NCI-H2196 (cell line): Measurements from ENCODE around the gene MYRIP.

Experiments
- DNase-seq: peaks from one replicate; lab custom pipeline; 2025; ENCODE audit not compliant: unreplicated experiment; lab: John Stamatoyannopoulos, UW

The MYRIP gene

DNA sequence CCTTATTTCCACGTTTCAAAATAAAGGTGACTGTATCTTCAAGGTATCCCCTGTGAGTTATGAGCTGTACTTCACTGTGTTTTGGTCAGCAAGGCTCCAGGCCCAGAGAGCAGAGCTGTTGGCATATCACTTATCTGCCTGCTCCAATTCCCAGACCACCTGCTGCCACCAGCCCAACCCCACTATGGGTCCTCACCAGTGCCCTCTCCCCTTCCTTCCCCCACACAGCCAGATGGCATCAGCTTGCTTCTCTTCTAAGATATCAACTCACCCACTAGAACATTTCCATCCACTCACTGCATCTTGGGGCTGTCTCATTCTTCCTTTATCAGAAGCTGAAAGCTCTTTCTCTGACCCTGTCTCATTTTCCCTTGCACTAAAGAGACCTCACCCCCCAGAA is 363.2 kb downstream of the MYRIP start:
- DNase-seq = no peak

DNA sequence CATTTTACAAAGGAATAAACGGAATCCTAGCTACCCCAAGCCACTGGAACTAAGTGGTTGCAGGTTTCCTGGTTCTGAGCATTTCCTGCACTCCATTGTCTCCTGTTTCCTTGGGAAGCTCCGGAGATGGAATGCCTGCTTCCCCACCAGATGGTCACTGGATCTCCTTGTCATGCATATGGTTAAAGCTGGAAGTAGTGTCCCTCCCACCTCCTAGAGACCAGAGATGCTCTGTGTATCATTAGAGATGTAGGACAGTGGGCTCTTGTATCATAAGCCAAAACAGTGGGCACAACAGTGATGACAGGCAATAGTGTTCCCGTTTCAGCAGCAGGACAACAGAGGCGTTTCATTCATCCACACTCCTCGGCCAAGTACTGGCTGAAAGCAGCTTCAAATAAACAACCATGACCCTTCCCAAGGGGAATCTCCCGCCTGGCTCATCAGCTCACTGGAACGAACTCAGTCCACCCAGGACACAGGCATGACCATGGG is 363.9 kb downstream of the MYRIP start:
- no peak for DNase-seq

DNA sequence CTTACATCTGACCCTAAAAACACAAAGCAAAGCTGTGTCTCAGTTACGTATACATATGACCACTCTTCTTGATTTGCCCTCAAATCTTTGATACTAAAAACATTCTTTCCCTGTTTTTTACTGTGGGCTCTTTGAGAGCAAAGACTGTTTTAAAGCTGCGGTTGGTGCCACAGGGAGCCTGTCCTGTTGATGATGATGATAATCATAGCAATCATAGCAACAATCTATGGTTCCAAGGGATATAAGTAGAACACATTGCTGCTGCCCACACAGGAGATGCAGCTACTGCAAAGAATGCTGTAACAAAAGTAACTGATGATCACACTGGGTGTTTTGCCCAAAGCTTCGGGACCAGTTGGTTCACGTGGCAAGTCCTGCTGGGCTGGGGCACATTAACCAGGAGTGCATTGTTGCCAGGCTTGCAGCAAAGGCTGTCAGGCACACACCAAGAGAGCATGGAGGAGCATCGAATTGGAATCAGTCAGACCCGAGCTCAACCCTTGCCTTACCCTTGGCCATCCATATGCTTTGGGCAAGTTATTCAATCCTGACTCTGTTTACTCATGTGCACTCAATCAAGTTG is 368.7 kb downstream of the MYRIP start:
- no peak for DNase-seq

DNA sequence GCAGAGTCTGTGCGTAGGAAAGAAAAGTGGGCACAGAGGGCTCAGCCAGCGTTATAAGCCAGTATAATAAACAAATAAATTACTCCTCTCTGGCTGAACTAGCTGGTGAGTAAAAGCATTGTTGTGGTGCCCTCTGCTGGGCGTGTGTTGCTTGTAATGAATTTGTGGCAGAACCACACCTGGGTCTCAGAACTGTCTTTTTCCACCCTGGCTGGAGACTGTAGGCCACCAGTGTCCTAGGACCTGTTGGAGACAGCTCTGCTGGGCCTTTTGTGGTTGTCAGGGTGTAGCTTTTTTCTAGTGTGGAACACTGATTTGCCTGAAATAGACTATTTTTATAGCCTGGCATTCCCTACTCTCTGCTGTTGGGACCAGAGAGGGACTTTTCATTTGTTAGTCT is 369.6 kb downstream of the MYRIP start:
- DNase-seq = peak; percentile 66

DNA sequence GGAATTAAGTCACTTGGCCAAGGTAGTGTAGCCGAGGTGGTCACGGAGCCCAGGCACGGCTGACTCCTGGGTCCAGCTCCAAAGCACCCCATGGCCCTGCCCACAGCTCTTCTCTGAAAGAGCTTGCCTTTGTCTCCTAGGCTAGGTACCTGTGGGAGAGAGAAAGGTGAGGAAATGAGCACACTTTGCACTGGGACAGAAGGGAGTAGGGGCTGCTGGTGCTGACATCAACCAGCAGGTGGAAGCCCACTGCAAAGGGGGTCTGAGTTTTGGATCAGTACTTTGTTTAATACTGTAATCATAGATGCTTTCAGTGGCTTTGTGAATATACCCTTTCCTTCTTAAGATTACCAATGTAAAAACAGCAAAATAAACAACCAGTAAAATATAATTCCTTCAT is 371.8 kb downstream of the MYRIP start:
- no peak for DNase-seq

DNA sequence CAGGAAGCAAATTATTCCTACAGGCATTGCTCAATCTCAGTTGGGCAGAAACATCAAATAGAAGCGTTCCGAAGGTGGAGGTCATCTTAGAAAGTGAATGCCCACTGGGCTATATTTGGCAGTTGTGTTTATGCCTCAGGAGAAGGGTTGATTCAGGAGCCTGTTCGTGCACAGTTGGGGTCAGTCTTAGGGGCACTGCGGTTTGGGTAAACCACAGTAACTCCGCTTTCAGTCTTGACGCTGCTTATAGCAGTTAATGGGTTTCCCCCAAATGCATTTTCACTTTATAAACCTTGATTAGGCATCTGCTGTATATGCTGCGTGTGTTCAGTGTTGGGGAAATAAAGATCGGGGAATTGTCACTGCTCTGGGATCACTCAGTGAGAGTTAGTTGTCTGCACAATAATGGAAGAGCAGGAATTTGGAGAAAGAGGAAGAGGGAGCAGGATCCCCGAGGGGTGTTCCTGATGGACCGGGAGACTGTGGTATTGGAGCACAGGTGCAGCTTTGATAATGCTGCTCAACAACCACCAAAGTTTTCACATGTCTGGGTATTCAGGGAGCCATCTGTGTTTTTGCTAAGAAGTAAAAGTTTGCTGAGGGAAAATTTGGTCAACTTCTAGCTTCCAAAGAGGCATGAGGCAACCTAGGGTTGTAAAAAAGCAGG is 375.8 kb downstream of the MYRIP start:
- no peak for DNase-seq

DNA sequence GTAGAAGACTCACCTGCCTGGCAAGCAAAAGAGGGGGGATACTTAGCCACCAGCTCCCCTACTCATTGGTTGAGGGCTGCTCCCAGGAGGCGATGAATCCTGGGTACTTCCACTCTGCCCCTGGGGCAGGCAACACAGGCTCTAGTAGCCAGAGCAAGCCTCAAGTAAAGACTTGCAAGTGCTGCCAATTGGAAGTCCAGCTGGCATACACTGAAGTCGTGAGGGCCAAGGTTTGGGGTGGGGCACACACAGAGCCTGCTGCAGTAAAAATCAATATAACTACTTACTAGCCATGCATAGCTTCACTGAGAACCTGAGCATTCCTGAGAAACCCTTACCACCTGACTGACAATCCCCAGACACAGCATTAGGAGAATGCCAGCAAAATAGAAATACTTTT is 377.1 kb downstream of the MYRIP start:
- no peak for DNase-seq

DNA sequence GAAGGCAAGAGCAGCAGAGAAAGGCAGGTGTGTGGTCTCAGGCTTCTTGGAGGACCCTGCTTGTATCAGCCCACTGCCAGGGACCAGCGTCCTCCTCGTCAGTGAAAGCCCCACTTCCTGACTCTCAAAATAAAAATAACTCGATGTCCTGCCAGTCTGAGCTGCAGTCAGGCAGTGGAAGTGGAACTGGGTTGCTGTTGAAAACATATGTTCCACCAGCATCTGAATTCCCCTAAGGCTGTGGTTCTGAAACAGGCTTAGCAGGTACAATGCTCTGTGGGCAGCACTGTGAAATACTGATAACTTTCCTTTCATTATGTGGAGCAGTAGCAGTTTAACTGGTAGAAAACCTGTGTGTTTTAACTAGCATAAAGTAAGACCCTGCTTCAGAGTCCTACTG is 378.5 kb downstream of the MYRIP start:
- DNase-seq = no peak

DNA sequence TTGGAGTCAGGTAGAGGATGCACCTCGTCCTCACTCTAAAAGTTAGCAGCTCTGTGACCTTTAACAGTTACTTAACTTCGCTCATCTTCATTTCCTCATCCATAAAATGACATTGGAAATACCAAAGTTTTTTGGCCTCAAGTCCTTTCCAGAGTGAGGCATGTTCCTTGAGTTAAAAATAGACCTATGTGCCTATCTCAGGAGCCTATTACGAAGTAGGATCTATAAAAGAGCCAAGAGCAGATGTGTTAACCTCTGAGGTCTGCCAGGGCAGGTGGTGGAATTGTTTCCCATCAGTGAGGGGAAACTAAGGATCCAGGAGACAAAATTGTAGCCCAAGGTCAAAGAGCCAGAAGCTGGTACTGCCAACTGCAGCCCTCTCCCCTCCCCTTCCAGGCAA is 379.7 kb downstream of the MYRIP start:
- no peak for DNase-seq

DNA sequence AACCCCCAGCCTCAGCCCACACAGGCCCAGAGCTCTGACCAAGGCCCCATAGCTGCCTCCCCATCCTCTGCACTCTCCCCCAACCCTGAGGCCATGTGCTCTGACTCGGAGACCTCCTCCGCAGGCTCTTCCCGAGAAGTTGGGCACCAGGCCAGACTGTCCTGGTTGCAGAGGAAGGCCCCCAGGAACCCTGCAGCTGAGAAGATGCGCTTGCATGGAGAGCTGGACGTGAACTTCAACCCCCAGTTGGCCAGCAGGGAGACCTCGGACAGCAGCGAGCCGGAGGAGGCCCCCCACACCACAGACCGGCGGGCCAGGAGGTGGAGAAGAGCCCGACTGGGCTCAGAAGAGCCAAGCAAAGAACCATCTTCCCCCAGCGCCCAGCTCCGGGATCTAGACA is 380.6 kb downstream of the MYRIP start:
- DNase-seq = no peak

DNA sequence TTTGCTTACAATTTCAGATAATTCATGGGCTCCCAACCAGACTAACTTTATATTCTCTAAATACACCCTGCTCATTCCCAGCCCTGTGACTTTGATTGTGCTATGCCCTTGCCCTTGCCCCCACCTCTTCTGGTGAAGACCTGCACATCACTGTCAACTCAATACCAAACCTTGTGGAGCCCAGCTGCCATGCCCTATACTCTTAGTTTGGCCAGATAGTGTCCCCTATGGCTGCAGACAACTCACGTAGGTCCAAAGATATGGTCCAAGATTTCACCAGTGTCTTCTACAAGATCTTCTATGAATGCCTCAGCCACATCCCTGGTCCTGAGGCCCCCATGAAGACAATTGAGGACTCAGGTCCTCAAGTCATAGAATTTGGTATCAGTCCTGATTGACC is 381.8 kb downstream of the MYRIP start:
- no peak for DNase-seq

DNA sequence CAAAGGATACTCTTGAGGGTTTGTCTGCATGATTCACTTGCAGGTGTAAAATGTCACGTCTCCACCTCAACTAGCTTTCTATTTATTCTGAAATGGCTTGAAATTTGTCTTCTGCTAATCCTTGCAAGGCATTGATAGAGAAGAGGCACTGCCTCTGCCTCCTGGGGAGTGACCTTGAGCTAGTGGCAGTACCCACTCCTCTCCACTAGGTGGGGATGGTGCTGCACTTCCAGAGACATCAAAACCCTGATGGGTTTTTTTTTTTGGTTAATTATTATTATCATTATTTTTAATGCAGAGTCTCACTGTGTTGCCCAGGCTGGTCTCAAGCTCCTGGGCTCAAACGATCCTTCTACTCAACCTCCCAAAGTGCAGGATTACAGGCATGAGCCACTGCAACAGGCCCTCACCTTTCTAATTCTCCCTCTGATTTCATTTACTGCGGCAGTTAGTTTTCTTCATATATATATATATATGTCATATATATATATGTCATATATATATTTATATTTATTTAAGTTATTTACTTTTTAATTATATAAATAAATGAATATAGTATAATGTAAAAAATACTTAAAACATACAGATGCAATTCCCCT is 382.5 kb downstream of the MYRIP start:
- DNase-seq = peak; percentile 36

DNA sequence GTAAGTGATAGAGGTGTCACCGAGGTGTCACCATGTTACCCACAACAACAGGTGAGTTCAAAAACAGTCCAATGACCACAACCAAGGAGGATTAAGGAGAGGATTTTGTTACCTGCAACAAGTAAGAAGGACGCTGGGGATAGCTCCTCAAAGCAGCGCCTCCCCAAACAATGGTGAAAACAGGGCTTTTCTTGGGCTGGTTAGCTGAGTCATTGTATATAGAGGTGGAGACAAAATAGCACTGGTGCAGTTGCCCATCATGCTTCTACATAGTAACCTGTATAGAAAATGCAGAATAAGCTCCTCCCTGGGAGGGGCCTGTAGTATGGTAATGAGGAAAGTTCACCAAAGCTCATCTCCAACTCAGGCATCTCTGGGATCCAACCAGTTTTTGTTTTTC is 383.2 kb downstream of the MYRIP start:
- no peak for DNase-seq

DNA sequence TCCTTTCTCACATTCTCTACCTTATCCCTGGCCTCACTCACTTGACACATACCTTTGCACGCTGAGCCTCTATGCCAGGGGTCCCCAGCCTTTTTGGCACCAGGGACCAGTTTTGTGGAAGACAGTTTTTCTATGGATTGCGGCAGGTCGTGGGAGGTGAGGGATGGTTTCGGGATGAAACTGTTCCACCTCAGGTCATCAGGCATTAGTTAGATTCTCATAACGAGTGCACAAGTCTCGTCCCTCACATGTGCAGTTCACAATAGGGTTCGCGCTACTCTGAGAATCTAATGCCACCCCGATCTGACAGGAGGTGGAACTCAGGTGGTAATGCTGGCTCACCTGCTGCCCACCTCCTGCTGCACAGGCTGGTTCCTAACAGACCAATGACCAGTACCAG is 387.6 kb downstream of the MYRIP start:
- no peak for DNase-seq

DNA sequence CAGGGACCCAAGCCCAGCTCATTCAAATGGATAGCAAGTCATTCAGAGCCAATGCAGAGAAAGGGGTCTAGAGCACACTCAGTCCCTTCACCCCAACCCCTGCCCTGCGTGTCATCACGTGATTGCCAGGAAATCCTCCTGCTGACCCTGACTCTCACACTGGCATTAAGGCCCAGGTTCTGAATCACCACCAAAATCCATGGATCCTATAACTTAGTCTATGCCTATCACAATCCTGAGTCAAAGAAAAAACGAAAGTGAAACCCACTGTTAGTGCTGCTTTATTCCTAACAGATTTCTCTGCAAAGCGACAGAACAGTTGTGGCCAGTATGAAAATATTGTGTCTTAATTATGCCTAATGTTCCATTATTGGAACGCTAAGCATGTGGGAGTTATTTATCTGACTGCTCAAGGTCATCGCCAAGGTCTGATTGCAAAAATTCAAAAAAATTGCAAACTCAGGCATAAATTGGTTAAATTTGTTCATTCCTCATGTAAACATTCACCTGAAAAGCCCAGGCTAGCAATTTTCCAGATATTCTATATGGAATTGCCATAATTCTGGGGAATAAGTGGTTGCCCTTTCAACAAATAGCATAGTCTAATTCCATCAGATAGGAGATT is 391.4 kb downstream of the MYRIP start:
- DNase-seq = peak; percentile 1

DNA sequence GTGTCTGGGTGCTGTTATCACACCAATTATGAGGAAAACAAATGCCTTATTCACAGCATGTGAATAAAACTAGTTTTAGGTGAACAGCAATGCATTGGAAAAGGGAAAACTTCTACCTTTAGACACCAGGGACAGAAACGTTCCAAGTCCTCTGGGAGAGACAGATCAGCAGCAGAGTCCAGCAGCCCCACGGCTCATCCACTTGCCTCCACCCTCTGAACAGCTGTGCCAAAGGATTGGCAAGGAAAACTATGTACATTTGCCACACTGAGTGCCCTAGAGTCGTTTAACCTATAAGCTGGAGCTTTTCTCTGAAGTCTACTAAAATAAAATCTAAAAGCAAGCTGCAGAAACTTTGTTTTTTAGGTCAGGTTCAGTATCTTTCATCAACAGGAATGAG is 392.4 kb downstream of the MYRIP start:
- peak; percentile 2 for DNase-seq

DNA sequence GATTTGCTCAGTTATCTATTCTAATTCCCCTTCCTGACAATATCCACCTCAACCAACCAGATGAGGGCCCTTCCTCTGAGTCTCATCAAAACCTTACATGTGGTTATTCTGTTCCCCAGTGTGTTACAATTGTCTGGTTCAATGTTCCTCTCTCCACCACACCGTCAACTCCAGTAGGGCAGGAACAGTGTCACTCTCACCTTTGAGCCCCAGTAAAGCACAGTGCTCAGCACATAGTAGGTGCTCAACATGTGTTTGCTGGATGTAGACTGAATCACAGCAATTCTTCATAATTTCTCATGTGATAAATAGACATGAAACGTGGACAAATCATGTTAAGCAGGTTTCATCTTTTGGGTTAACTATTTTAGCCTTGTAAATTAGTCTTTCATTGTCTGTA is 397.1 kb downstream of the MYRIP start:
- DNase-seq = no peak

DNA sequence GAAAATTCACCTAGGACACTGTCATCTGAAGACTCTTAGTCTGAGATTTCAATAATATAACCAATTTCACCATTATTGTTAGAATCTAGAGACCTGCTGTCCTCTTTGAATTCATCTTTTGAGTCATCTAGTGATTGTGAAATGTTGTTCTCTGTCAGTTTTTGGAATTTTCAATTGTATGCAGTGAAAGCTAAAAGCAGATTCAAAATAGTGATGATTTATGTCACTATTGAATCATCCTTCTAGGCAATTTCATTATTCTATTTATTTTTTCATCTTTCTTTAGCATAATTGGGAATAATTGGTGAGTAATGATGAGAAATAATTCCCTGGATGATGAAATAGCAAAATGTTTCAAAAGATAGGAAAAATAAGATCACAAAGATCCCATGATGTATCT is 398.4 kb downstream of the MYRIP start:
- no peak for DNase-seq

DNA sequence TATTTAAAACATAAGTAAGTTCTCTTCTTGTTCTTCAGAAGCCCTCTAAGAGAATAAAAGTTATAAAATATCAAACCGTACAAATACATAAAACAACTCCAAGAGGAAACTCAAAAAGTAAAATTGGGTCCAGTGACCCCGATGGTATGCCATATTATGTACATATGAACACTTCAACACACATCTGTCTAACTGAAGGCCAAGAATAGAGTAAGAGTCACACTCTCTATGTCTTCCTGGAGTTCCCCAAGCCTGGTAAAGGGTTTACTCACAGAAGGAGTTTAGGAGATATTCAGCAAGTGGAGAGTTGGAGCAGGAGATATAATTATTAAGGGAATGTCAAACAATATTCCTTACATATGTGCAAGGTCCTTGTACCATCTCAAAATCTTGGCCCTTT is 398.8 kb downstream of the MYRIP start:
- DNase-seq = no peak

DNA sequence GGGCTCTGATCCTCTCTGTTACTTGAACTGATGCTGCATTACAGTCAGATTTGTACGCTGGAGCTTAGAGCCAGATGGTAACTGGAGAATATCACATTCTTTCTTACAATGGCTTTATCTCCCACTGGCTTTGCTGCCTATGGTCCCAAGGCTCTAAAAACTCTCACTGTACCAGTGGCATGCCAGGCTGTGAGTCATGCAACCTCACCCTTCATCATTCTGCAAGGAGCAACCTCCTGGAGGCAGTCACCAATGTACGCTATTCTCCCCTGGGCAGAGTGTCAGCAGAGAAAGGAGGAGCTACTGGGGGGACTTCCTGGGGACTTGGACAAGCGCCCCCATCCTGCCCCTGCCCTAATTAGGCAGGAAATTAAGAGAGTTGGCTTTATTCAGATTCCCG is 402.2 kb downstream of the MYRIP start:
- no peak for DNase-seq

DNA sequence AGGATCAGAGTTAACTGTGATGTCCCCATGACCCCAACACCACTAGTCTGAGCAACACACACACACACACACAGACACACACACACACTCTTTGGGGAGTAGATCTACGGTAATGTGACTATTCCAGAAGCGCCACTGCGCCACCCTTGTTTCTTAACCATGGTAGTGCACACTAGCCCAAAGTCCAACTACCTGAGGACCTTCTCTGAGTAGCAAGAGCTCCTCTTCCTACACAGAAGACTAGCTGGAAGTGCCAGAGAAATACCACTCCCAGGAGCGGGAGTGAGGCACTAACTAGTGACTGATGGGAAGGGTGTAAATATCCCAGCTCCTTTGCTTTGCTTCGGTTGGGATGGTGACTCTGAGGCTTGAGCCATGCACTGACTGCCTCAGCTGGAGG is 404.1 kb downstream of the MYRIP start:
- no peak for DNase-seq

DNA sequence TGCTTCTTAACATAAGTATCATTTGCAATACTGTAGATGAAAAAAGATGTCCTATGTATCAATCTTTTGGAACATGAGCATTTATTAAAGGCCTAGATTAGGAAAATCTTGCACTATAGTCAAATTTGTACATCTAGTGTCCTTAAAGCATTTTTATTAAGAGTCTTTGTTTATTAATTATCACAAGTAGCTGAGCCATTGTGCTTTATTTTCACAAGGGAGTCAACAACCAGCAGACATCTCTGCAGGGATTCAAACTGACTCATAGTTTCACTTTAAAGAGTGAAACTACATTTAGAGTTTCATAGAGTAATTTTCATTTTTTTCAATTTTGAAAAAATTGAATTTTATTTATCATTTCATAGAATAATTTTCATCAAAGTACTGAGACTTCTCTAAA is 405.6 kb downstream of the MYRIP start:
- DNase-seq = no peak
